GM18951 (cell line): ENCODE data around the gene SPAAR.

Experiments
- POLR2A ChIP-seq: IDR thresholded peaks from 4 replicates; pipeline ENCODE4 v1.6.1; 2011; ENCODE audit warnings: mild to moderate bottlenecking; ENCODE audit not compliant: insufficient read length, insufficient read depth; ENCODE audit errors: extremely low read depth
- in situ Hi-C: fragments of 300-500 bp; cut with MboI; formaldehyde crosslinking; loops from one replicate; pipeline ENCODE4 v1.12.0; 2022; ENCODE audit warnings: low sequenced_read_pairs, mixed read lengths, inconsistent platforms; ENCODE audit not compliant: unreplicated experiment

SPAAR gene

DNA sequence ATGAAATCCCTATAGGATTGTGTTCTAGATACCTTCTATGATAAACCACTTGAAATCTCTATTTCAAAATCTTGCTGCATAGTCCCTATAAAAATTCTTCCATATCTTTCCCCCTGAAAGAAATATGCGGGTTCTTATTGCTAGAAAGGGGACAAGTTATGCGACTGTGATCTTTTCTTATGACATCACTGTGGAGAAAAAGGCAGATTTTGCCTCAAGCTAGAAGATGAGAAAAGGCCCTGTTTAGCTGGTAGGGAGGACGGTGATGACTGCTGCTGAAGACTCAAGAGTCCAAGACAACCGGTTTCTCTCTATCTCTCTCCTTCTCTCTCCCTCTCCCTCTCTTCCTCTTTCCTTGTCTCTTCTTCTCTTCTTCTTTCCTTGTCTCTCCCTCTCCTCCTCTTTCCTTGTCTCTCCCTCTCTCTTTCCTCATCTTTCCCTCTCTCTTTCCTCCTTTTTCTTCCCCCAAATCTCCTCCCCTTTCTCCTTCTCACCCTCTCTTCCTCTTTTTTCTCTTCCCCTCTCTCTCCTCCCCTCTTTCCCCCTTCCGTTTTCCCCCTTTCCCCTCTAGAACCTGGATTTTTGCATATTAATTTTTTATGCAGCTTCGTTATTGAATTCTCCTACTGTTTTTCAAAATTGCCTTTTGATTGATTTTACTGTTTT is 43.4 kb downstream of the SPAAR start:
- TF ChIP-seq POLR2A: no peak
- in situ Hi-C loops: no loop called here

DNA sequence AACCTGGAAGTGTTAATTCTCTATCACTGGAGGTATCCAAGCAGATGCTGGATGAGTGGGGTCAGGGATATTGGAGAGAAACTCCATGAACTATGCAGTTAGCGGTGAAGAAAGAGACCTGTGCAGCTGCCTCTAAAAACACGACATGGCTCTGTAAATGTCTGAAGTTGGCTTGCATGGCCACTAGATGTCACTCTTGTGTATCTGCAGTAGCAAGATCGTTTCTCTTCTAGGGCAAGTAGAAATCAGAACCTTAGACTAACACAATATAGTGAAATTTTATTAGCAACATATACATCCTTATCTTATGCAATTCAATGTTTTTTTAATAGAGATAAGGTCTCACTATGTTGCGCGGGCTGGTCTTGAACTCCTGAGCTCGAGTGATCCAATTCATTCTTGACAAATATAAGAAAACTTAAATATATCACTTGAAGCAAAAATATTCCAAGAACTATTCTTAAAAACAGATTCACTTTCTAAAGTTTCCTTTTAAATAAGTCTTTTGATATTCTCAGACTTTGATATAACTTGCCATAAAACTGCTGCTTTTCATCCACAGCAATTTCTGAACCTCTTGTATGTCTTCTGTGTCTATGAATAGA is 45.8 kb downstream of the SPAAR start:
- in situ Hi-C loops: no loop called here
- TF ChIP-seq POLR2A: no peak

DNA sequence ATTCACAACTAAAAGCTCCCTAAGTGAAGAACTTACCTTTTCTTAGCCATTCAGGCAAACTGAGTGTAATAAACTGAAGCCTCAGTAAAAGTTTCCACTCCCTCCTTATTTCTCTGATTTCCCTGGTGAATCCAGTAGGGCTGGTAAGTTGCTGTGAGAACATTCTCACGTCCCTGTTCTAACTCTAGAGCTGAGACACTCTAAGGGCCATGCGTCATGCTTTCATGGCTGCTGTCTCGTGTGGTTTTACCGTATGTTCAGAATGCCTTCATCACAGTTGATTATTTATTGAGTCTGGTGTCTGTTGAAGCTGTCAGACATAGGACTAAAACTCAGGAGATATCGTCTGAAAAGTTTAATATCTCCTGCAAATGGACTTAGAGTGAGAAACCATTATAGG is 47.4 kb downstream of the SPAAR start:
- in situ Hi-C loops: no loop called here
- TF ChIP-seq POLR2A: no peak

GRCh38 chr9:35958104-35958837 is 49.0 kb downstream of the SPAAR start, which contains the start of gene OR2S2:
Gene OR2S2, minus strand, starts transcription at chr9:35958154. Its CDS starts 56 bp downstream, at chr9:35958098.
- in situ Hi-C loops: no loop called here

DNA sequence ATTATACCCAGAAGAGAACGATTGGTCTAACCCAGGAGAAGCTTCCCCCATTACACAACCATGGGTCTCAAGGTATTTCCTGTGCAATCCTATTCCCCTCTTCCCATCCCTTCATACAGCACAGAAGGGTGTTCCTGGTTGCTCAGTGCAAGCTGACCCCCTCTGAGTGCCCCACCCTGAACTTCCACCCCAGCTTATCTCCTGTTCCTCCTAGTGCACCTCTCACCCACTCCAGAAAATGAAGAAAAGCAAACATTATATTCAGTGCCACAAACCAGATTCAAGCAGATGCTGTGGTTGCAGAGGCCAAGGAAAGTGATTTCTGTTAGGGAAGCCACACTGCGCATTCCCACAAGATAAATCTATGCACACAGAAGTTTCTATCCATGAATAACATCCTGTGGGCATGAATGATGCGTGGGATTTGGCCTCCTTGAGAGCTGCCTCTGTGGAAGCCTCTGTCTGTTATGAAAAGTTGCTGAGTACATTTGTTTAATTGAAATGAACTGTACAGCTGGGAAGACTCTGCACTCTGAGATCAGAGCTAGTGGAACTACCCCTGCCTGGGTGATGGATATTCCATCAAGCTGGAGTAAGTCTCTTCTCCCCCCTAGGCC is 50.9 kb downstream of the SPAAR start:
- no peak for TF ChIP-seq POLR2A
- in situ Hi-C loops: no loop called here

More at GRCh38 chr9:35958104-35958837, 49.0 kb downstream of the SPAAR start, which contains the start of gene OR2S2:
- no peak for TF ChIP-seq POLR2A
